ENCODE results near the gene AR. TPM values are rescaled to one million over a fixed set of nuclear protein-coding genes. Genes with fewer than 3 reads are reported as not detected.

AR gene
- total and polyA plus RNA-seq, 10 of the 15 experiments (the other 5 are each of a cell fraction or from before 2014, with no cell fraction given) = 0.07 to 0.09 (median 0.08) TPM; not detected in 7

GRCh38 chrX:67717571-67717970 is 173.8 kb downstream of the AR start:
- CTCF ChIA-PET = no interaction called here
- BruUV-seq (replicated peaks) = no TSS peak

More at GRCh38 chrX:67717571-67717970, 173.8 kb downstream of the AR start:
- ChIA-PET SMC1A (ENCODE audit: uncharacterized antibody, unreplicated experiment) (no interaction called here), RAD21 (ENCODE audit: unreplicated experiment) (interaction anchor here (1.2 kb wide), 1 partner anchor 8 kb away, joined by 3 read pairs; no protein-coding TSS in a partner anchor), POLR2A (no interaction called here)
- intact Hi-C loops (cut with micrococcal nuclease; ENCODE audit: unreplicated experiment) = no loop called here
- Histone ChIP-seq H3K4me2 (ENCODE audit: control insufficient read depth, insufficient read depth) (no peak overlapping the region), H3K79me2 (ENCODE audit: control insufficient read depth, insufficient read depth, low read length) (no peaks in the 10 kb centered on the region), H2AFZ (ENCODE audit: control insufficient read depth, low read depth, low read length) (no peak overlapping the region), H3K27me3 (replicated peaks in 1 of 2; ENCODE audit: control insufficient read depth in 2 of 2, insufficient read depth in 2 of 2, low read length in 1 of 2) (no peaks in the 10 kb centered on the region), H4K20me1 (ENCODE audit: control insufficient read depth, insufficient read depth) (no peaks in the 10 kb centered on the region), H3K27ac (ENCODE audit: control insufficient read depth, insufficient read depth) (no peak overlapping the region), H3K9me3 (replicated peaks; ENCODE audit: control insufficient read depth, insufficient read depth, low read length) (no peaks in the 10 kb centered on the region), H3K4me3 (no peak overlapping the region), H3K9ac (ENCODE audit: control insufficient read depth, insufficient read depth, low read length) (no peak overlapping the region), H3K36me3 (ENCODE audit: control insufficient read depth in 2 of 2, insufficient read depth in 2 of 2, low read length in 1 of 2) (no peaks in the 10 kb centered on the region), H3K4me1 (ENCODE audit: control insufficient read depth, insufficient read depth, low read length) (no peaks in the 10 kb centered on the region)
- 37% methylated on average over 4 of the region's 4 CpGs for WGBS (ENCODE audit: insufficient coverage, insufficient replicate concordance, low lambda C conversion rate, missing lambda C conversion rate)
- FAIRE-seq (no peak), ATAC-seq (no peak), DNase-seq (ENCODE audit: low read depth, low spot score) (no peak)
- no peak for TF ChIP-seq CBX5 (IDR thresholded peaks at IDR 0.05; ENCODE audit: low read depth)
- TF ChIP-seq NR2F1 (conservative IDR thresholded peaks at IDR 0.05) = no peak
- TF ChIP-seq SIN3A (IDR thresholded peaks at IDR 0.05; ENCODE audit: low read depth, low read length) = no peak
- TF ChIP-seq SREBF1 (IDR thresholded peaks at IDR 0.05; ENCODE audit: low read length) = no peak
- no peak for TF ChIP-seq BCL3 (IDR thresholded peaks at IDR 0.05; ENCODE audit: borderline replicate concordance, insufficient read depth, low read depth, low read length, poor library complexity, severe bottlenecking)
- no peak for TF ChIP-seq NR2C1 (IDR thresholded peaks at IDR 0.05)
- no peak for TF ChIP-seq CHD1 (IDR thresholded peaks at IDR 0.05; ENCODE audit: low read depth, low read length)
- TF ChIP-seq NFYB (IDR thresholded peaks at IDR 0.05; ENCODE audit: insufficient read depth, low read depth, low read length) = no peak
- TF ChIP-seq KAT2A (conservative IDR thresholded peaks at IDR 0.05; ENCODE audit: control insufficient read depth, low read depth, low read length) = no peak
- TF ChIP-seq BHLHE40 (IDR thresholded peaks at IDR 0.05; ENCODE audit: borderline replicate concordance in 1 of 2, low read depth in 2 of 2, low read length in 1 of 2) = no peak
- TF ChIP-seq ZBTB11 (CRISPR knock-in tag; IDR thresholded peaks at IDR 0.05) = no peak
- TF ChIP-seq MEF2B (IDR thresholded peaks at IDR 0.05; ENCODE audit: partially characterized antibody, poor library complexity, severe bottlenecking) = no peak
- in situ Hi-C loops (cut with MboI) = no loop called here

Data from GM12878 (cell line).